SK-N-SH (cell line): ENCODE results near the gene MAP3K7. TPM values are rescaled to one million over a fixed set of nuclear protein-coding genes. Genes with fewer than 3 reads are reported as not detected.

Experiments used
- CTCF ChIA-PET: fragments of 300-600, 350-600 bp; formaldehyde crosslinking; extraction: SDS; loops from one replicate; lab custom pipeline; 2021; lab: Yijun Ruan, JAX
- POLR2A ChIA-PET: fragments of 350-600 bp; sonication (Branson Sonifier 250); formaldehyde crosslinking; extraction: SDS; loops from one replicate; lab custom pipeline; 2020; ENCODE audit warnings: antibody characterized with exemption, inconsistent platforms; lab: Yijun Ruan, JAX
- DNase-seq: peaks from one replicate; pipeline ENCODE4 v3.0.0; 2012
- H2AFZ ChIP-seq: fragments of 200-600 bp; sonication (generic); 2 replicates; pipeline ENCODE4 v1.8.1; 2016; ENCODE audit warnings: antibody characterized with exemption, mild to moderate bottlenecking, low read depth
- H3F3A ChIP-seq: fragments of 200-600 bp; sonication (generic); replicated peaks from 2 replicates; pipeline ENCODE3; 2016; ENCODE audit warnings: antibody characterized with exemption, mild to moderate bottlenecking; ENCODE audit not compliant: insufficient read depth
- H3K27ac ChIP-seq, 2 experiments: fragments of 200-500 bp in 1 of 2; fragments of 200-600 bp in 1 of 2; sonication (Bioruptor generic) in 1 of 2; sonication (generic), shearing (Covaris generic) in 1 of 2; 2 replicates each; pipeline versions ENCODE4 v1.5.1 to v1.6.1; 2014 to 2016; ENCODE audit warnings: low read depth in 2 of 2, inconsistent platforms in 1 of 2, low read length in 1 of 2, mild to moderate bottlenecking in 1 of 2, mixed read lengths in 1 of 2
- H3K27me3 ChIP-seq: fragments of 200-600 bp; sonication (generic), shearing (Covaris generic); 2 replicates; pipeline ENCODE4 v1.6.1; 2016; ENCODE audit warnings: mixed run types; ENCODE audit not compliant: insufficient read depth
- H3K36me3 ChIP-seq, 2 experiments: fragments of 200-500 bp in 1 of 2; fragments of 200-600 bp in 1 of 2; sonication (Bioruptor generic) in 1 of 2; sonication (generic) in 1 of 2; replicated peaks in 1 of 2; 2 replicates each; pipeline versions ENCODE3 to v1.5.1; 2014 to 2016; ENCODE audit warnings: low read length in 1 of 2, mild to moderate bottlenecking in 1 of 2; ENCODE audit not compliant: insufficient read depth in 2 of 2, control insufficient read depth in 1 of 2
- H3K4me1 ChIP-seq, 2 experiments: fragments of 200-500 bp in 1 of 2; fragments of 200-600 bp in 1 of 2; sonication (Bioruptor generic) in 1 of 2; sonication (generic), shearing (Covaris generic) in 1 of 2; 2 replicates each; pipeline versions ENCODE4 v1.5.1 to v1.6.1; 2014 to 2016; ENCODE audit warnings: low read depth in 1 of 2, low read length in 1 of 2, mixed run types in 1 of 2; ENCODE audit not compliant: insufficient read depth in 2 of 2, control insufficient read depth in 1 of 2
- H3K4me2 ChIP-seq: fragments of 200-600 bp; sonication (generic), shearing (Covaris generic); 2 replicates; pipeline ENCODE4 v1.6.1; 2017; ENCODE audit warnings: mixed run types
- H3K4me3 ChIP-seq, 2 experiments: fragments of 200-500 bp in 1 of 2; fragments of 200-600 bp in 1 of 2; sonication (Bioruptor generic) in 1 of 2; sonication (generic), shearing (Covaris generic) in 1 of 2; 2 replicates each; pipeline versions ENCODE4 v1.5.1 to v1.8.1; 2014 to 2016; ENCODE audit warnings: low read depth in 2 of 2, inconsistent platforms in 1 of 2, low read length in 1 of 2, mild to moderate bottlenecking in 1 of 2, mixed read lengths in 1 of 2, moderate library complexity in 1 of 2
- H3K79me2 ChIP-seq: fragments of 200-600 bp; sonication (generic); 2 replicates; pipeline ENCODE4 v1.8.1; 2017; ENCODE audit warnings: mild to moderate bottlenecking; ENCODE audit not compliant: insufficient read depth
- H3K9ac ChIP-seq: fragments of 200-600 bp; sonication (generic); 2 replicates; pipeline ENCODE4 v1.6.1; 2017; ENCODE audit warnings: mixed run types
- H3K9me2 ChIP-seq: fragments of 200-600 bp; sonication (generic); 2 replicates; pipeline ENCODE4 v1.6.1; 2017; ENCODE audit warnings: mixed run types
- H3K9me3 ChIP-seq: fragments of 200-600 bp; sonication (generic); 2 replicates; pipeline ENCODE4 v1.6.1; 2017; ENCODE audit warnings: mixed run types, mild to moderate bottlenecking, moderate library complexity
- H4K20me1 ChIP-seq: fragments of 200-600 bp; sonication (generic); 2 replicates; pipeline ENCODE4 v1.6.1; 2017; ENCODE audit warnings: mild to moderate bottlenecking, mixed run types; ENCODE audit not compliant: insufficient read depth
- CTCF ChIP-seq: fragments of 200-600 bp; sonication (generic); IDR thresholded peaks from 2 replicates; pipeline ENCODE4 v1.6.1; 2017; ENCODE audit warnings: antibody characterized with exemption, mild to moderate bottlenecking, moderate library complexity
- FOXM1 ChIP-seq: IDR thresholded peaks from 2 replicates; pipeline ENCODE4 v1.4.0; 2012; ENCODE audit warnings: low read depth, mild to moderate bottlenecking
- MXI1 ChIP-seq: IDR thresholded peaks from 2 replicates; pipeline ENCODE4 v1.6.1; 2012; ENCODE audit warnings: mild to moderate bottlenecking, low read depth, low read length, improper control_type of control experiment
- POLR2AphosphoS5 ChIP-seq: IDR thresholded peaks from 2 replicates; pipeline ENCODE4 v1.6.1; 2012; ENCODE audit warnings: low read depth, low read length
- RCOR1 ChIP-seq: fragments of 150-350 bp; IDR thresholded peaks from 2 replicates; pipeline ENCODE4 v1.6.1; 2017; ENCODE audit warnings: antibody characterized with exemption, low read length
- TEAD4 ChIP-seq: IDR thresholded peaks from 2 replicates; pipeline ENCODE4 v1.4.0; 2012; ENCODE audit warnings: mild to moderate bottlenecking, borderline replicate concordance; ENCODE audit not compliant: insufficient read depth
- USF1 ChIP-seq: IDR thresholded peaks from 2 replicates; pipeline ENCODE4 v1.4.0; 2012; ENCODE audit warnings: low read depth, borderline replicate concordance
- WGBS: methylation state at CpG from one replicate; pipeline ENCODE4 v1.1.6; 2017; ENCODE audit warnings: low lambda C conversion rate; 5-methylcytosine and 5-hydroxymethylcytosine counted together
- polyA plus RNA-seq, 3 experiments: library from polyadenylated mRNA; depleted of rRNA; stranded (reverse); fragments of >200 nt; gene quantifications; 2 replicates each; pipeline ENCODE4 v1.2.3, GENCODE V29; 2012
- TF ChIP-seq, protein P1 (sequence below): IDR thresholded peaks from 2 replicates; pipeline ENCODE4 v1.4.0; 2012; ENCODE audit warnings: low read depth
- TF ChIP-seq, protein P2 (sequence below): IDR thresholded peaks from 2 replicates; pipeline ENCODE4 v1.6.1; 2012; ENCODE audit warnings: mild to moderate bottlenecking, low read depth, low read length, moderate library complexity

Gene MAP3K7
- polyA plus RNA-seq, 1 of the 3 experiments (the other 2 are of a cell fraction): 21.1 TPM

DNA sequence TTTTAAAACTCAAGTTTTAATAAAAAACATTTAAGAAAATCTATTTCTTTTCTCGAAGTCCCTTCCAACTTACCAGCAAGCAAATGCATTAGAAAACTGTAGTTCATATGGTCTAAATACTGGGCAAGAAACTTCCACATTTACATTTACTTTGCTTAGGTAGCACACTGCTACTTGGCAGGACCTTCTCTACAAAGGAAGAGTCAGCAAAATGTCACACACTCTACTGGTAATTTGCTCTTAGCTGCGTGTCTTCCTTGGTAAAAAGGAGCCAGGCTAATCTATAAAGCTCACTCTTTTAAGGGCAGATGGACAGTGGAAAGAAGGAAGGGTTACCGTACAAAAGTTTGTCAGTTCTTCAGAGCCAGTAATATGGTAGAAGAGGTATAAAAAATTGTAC is 45.7 kb downstream of the MAP3K7 start:
- CTCF ChIA-PET: interaction anchor here (1.3 kb wide), 1 partner anchor 8 kb away, joined by 4 read pairs; no protein-coding TSS in a partner anchor

DNA sequence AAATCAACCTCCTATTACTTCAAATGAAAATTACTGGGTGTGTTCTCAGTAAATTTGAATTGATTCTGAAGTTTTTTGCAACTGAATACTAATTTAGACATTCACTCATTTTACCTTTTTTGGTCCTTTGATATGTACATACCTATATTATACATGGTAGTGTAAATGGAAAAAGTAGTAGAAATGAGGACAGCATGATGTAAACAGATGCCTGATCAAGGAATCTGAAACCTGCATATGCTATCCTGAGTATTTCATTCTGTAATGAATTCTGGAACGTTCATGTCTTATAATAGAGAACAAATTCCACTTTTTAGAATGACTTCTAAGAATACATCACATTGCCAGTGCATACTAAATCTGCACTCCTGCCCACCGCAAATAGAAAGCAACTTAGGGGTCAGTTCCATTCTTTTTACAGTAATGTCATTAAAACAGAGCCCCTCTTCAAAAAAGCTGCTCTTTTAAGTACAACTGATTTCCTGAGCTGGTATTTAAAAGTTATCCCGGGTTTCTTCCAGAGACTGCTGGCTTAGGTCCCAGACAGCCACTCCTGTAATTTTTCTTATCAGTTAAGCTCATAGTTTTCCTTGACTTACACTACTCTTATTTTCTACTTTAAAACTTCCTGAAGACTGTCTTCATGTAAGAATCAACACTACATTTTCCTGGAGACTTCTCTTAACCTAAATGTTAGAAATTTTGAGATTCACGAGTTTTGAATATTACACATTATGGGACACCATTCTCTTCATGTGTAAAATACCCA is 48.4 kb downstream of the MAP3K7 start:
- no peak overlapping the region for H3K4me2 ChIP-seq
- H3F3A ChIP-seq: peaks cover 8% of the 10 kb centered on the region
- CTCF ChIA-PET: interaction anchor here (0.7 kb wide), 1 partner anchor 567 kb away, joined by 3 read pairs; no protein-coding TSS in a partner anchor
- no peaks in the 10 kb centered on the region for H3K9me3 ChIP-seq
- no peak overlapping the region for H2AFZ ChIP-seq
- peaks cover 64 to 78% of the 10 kb centered on the region in 2 experiments for H3K36me3 ChIP-seq
- DNase-seq: no peak
- no peaks in the 10 kb centered on the region for H3K9me2 ChIP-seq
- WGBS: 91% methylated on average over 4 of the region's 4 CpGs
- H3K27ac ChIP-seq: no peak overlapping the region
- POLR2A ChIA-PET: no interaction called here
- peaks cover 0 to 15% of the 10 kb centered on the region in 2 experiments; a peak in 1 of 4 replicates for H3K4me1 ChIP-seq
- H3K9ac ChIP-seq: no peak overlapping the region
- no peaks in the 10 kb centered on the region for H3K27me3 ChIP-seq
- no peaks in the 10 kb centered on the region for H3K79me2 ChIP-seq
- H4K20me1 ChIP-seq: no peaks in the 10 kb centered on the region
- no peak overlapping the region for H3K4me3 ChIP-seq
- TF ChIP-seq POLR2AphosphoS5 (no peak), MXI1 (no peak), FOXM1 (no peak), TEAD4 (no peak), USF1 (no peak), RCOR1 (no peak), CTCF (no peak)
- TF ChIP-seq, protein P1, sequence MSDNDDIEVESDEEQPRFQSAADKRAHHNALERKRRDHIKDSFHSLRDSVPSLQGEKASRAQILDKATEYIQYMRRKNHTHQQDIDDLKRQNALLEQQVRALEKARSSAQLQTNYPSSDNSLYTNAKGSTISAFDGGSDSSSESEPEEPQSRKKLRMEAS: no peak
- TF ChIP-seq, protein P2, sequence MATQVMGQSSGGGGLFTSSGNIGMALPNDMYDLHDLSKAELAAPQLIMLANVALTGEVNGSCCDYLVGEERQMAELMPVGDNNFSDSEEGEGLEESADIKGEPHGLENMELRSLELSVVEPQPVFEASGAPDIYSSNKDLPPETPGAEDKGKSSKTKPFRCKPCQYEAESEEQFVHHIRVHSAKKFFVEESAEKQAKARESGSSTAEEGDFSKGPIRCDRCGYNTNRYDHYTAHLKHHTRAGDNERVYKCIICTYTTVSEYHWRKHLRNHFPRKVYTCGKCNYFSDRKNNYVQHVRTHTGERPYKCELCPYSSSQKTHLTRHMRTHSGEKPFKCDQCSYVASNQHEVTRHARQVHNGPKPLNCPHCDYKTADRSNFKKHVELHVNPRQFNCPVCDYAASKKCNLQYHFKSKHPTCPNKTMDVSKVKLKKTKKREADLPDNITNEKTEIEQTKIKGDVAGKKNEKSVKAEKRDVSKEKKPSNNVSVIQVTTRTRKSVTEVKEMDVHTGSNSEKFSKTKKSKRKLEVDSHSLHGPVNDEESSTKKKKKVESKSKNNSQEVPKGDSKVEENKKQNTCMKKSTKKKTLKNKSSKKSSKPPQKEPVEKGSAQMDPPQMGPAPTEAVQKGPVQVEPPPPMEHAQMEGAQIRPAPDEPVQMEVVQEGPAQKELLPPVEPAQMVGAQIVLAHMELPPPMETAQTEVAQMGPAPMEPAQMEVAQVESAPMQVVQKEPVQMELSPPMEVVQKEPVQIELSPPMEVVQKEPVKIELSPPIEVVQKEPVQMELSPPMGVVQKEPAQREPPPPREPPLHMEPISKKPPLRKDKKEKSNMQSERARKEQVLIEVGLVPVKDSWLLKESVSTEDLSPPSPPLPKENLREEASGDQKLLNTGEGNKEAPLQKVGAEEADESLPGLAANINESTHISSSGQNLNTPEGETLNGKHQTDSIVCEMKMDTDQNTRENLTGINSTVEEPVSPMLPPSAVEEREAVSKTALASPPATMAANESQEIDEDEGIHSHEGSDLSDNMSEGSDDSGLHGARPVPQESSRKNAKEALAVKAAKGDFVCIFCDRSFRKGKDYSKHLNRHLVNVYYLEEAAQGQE: no peak

More for the DNA sequence above, 45.7 kb downstream of the MAP3K7 start:
- H3K9ac ChIP-seq: no peak overlapping the region
- H4K20me1 ChIP-seq: no peaks in the 10 kb centered on the region
- peaks cover 4% of the 10 kb centered on the region for H3F3A ChIP-seq
- no peak overlapping the region for H3K27ac ChIP-seq
- H2AFZ ChIP-seq: no peak overlapping the region
- H3K27me3 ChIP-seq: no peaks in the 10 kb centered on the region
- H3K9me3 ChIP-seq: no peaks in the 10 kb centered on the region
- H3K4me3 ChIP-seq: no peak overlapping the region
- peaks cover 0 to 15% of the 10 kb centered on the region in 2 experiments; a peak in 1 of 4 replicates for H3K4me1 ChIP-seq
- DNase-seq: no peak
- 90% methylated on average over 3 of the region's 3 CpGs for WGBS
- no peaks in the 10 kb centered on the region for H3K9me2 ChIP-seq
- H3K79me2 ChIP-seq: no peaks in the 10 kb centered on the region
- H3K4me2 ChIP-seq: no peak overlapping the region
- TF ChIP-seq MXI1: no peak
- TF ChIP-seq, protein P2: no peak
- POLR2A ChIA-PET: no interaction called here
- peaks cover 68 to 83% of the 10 kb centered on the region in 2 experiments for H3K36me3 ChIP-seq
